Activated T-cell treated with anti-CD3 and anti-CD28 coated beads for 24 hours (primary cell): Measurements from ENCODE around the gene THBS4.
"Not testable (repeated sequence)": the region's sequence is repeated elsewhere in the genome, so short reads cannot be mapped to it uniquely, and the experiment has no call there.

ENCODE experiments used
- DNase-seq: peaks from one replicate; pipeline ENCODE4 v3.0.0-alpha.2; 2020; ENCODE audit warnings: low read depth

The THBS4 gene

DNA sequence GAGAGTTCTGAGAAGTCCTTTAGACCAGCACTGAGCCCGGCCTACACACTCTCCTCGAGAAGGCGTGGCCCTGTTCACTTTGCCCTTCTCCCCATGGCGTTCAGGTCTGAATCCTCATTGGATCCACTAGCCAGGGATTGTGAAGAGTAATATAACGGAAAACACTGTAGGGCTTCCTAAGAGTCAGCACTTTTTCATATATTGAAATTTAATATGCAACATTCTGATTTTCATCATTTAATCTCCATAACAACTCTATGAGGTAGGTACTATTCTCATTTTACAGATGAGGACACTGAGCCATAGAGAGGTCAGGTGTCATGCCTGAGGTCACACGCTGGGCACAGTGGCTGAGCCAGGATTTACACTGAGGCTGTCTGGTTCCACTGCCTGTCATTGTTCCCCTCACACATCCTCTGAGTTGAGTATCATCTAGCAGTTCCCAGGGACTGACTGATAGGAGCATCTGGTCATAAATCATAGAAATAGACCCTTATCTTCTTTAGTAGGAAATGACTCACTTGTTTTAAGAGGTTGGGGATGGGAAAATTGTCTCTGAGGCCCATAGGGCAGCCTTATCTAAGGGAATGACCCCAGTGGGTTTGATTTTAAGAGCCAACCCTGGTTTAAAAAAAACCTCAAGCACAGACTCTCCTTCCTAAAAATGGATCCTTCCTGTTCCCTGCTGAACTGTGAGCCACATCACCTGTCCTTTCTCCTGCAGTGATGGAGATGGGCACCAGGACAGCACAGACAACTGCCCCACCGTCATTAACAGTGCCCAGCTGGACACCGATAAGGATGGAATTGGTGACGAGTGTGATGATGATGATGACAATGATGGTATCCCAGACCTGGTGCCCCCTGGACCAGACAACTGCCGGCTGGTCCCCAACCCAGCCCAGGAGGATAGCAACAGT lies 41.2 kb downstream of the THBS4 start:
- no peak for DNase-seq

DNA sequence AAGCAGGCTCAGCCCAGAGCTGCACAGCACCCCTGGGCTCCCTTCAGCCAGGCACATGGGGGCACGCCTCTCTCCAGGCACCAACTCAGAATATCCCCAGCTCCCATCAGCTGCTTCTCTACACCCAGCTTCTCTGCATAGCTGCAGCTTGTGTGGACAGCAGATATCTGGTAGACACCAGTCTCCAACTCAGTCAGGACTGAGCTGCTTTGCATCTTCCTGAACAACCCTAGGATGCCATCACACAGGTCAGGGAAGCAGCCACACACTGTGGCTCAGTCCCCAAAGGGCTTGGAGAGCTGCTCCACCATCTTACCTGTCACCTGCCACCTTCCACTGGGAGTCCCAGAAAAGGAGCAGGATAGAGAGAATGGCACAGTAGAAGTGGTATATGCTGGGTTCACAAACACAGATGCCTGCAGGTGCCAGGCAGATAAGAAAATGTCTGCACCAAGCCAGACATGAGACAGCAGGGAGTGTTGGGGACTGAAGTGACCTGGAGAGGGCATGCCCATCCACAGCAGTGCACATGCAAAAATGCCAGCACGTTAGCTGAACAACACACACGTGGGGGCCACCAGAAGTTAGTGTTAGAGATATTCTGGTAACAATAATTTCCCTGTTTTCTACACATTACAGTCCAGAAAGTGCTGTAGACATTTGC lies 42.0 kb downstream of the THBS4 start:
- no peak for DNase-seq

DNA sequence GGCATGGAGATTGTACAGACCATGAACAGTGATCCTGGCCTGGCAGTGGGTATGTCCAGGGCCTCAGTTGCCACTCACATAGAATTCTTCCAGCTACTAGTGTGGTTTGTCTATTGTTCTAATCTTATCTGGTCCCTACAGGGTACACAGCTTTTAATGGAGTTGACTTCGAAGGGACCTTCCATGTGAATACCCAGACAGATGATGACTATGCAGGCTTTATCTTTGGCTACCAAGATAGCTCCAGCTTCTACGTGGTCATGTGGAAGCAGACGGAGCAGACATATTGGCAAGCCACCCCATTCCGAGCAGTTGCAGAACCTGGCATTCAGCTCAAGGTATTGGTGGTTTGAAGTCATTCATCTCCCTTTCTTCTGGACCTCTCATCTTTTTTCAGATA lies 43.8 kb downstream of the THBS4 start:
- no peak for DNase-seq

DNA sequence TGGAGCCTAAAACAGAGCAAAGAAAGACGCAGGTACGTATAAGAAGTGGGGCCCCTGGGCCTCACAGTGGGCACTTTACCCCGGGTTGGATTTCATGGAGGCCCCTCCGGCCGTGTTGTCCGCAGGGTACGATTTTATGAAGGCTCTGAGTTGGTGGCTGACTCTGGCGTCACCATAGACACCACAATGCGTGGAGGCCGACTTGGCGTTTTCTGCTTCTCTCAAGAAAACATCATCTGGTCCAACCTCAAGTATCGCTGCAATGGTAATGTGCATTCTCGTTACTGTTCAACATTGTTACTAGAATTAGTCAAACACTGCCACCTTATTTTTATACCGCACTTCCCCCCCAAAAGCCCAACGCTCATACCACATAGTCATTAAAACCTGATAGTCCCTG lies 47.1 kb downstream of the THBS4 start:
- DNase-seq = no peak

DNA sequence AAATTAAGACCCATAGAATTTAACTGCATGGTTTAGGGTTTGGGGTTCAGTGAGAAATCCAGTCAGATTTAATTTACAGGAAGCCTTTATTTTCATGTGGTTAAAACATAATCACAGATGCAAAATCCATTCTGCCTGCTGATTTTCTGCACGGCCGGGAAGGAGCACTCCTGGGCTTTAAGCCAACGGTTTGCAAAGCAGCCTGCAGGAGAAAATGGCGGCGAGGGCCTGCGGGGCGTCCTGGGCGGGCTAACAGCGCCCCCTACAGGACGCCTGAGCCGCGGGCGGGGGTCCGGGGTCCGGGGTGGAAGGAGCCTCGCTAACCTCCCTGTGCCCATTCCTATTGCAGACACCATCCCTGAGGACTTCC lies 47.6 kb downstream of the THBS4 start:
- DNase-seq = peak; percentile 42

DNA sequence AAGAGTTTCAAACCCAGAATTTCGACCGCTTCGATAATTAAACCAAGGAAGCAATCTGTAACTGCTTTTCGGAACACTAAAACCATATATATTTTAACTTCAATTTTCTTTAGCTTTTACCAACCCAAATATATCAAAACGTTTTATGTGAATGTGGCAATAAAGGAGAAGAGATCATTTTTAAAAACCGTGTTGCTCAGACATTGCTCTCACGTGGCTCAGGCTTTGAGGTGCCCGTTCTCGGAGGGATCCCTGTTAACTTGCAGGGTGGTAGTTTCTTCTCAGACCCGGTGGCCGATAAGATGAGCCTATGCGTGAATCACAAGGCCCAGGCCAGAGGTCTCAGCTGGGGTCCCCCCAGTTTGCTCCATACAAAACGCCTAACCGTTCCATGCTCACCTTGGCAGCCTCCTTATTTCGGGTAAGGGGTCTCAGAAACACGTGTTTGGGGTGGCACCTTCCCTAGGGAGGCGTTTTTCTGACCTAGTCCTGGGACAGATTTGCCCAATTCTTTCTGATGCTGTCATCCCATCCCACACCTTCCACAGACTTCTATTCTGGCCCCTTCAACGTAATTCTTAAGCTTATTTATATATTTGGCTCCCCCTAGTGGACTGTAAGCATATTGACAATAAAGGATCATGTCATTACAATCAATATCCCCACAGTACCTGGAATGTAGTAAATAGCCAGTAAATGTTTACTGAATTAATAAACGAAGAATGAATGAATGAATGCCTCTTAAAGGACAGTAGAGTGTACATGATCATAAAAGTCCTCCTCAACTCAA lies 48.1 kb downstream of the THBS4 start:
- peak; percentile 7 for DNase-seq

DNA sequence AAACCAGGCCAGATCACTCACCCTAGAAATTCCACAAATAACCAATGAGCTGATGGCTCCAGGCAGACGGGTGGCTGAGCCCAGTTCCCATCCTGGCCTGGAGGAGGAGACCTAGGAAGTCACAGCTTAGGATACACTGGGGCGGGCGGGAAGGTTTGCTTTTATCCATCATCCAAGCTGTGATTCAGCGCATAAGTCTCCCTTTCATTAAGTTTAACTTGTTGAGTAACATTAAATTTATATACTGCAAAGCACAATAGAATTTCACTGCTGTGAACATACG lies 55.7 kb downstream of the THBS4 start:
- DNase-seq = no peak

DNA sequence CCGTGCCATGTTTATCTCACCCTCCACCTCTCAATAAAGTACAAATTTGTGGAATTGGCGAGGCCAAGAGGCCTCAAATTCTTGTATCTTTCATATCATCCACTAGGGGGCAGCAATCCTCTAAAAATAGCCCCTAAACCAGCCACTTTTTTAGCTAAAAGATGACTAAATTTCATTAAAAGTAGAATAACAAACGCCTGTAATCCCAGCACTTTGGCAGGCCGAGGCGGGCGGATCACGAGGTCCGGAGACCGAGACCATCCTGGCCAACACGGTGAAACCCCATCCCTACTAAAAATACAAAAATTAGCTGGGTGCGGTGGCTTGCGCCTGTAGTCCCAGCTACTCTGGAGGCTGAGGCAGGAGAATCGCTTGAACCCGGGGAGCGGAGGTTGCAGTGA lies 56.6 kb downstream of the THBS4 start:
- peak; percentile 18 for DNase-seq

DNA sequence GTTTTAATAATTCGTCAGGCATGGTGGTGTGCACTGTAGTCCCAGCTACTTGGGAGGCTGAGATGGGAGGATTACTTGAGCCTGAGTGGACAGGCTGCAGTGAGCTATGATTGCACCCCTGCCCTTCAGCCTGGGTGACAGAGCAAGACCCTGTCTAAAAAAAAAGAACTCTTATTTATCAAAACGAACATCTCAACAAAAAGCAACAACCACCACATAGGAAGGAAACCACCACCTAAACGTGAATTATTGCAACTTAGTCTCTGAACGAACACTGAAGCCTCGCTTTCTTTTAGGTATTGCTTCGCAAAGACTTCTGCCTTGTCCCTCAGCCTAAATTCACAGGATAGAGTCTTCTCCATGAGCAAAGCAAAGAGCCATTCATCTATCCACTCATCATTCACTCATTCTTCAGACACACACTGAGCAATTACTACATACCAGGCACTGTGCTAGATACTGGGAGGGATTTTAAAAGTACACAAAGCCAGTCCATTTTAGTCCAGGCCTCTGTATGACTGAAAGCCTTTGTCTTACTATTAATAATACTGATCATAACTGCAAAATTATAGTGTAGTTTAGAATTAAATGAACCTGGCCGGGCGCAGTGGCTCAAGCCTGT lies 57.4 kb downstream of the THBS4 start:
- DNase-seq = no peak

DNA sequence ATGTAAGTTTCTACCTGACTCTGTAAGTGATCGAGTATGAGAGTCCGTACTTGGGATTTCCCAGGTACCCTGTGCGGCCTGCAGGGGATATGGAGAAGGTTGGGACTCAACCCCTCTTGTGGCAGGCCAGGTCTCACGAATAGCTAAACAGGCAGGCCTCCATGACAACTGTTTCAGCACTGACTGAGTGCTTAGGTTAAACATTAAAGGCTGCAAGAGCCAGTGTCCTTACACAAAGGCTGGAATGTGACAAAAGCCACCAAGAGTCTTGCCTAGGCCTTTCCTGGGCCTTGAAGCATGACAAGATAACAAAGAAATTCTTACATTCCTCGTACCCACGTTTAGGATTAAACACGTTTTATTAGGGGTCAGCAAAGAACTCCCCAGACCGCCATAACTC lies 58.6 kb downstream of the THBS4 start:
- DNase-seq = no peak

DNA sequence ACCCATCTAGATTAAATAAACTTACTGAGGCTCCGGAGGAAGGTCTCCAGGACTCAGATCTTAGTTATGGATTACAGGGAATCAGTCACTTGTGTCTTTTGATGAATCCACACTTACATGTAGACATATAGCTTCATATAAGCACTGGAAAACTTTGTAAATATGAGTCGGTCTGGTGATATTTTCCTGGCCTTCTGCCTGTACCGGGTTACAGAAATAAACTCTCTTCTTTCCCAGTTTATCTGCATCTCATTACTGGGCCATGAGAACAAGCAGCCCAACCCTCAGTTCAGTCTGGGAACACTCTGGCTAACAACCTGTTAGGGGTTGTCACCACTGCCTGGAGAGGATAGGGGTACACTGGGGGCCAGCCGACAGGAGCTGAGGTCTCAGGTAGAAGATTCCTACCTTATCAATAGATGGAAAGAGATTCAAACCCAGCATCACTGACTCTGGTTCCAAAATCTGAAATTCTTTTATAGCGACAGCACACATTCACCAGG lies 59.1 kb downstream of the THBS4 start:
- no peak for DNase-seq

DNA sequence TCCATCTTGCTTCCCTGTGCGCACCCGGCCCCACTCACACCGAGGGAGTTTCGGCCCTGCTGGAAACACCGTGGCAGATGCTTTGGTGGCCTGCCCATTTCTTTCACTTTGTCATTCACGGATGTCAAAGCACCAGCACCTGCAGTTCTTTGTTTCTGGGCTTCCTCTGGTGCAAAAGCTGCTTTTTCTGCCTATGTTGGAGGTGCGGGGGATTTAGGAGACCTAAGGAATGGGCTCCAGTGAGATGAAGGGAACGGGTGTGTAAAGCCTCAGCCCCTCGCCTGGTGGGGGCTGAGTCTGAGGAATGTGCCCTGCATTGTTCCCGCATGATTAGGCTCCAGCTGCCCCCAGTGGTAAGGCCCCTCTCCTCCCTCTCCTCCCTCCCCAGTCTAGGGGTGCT lies 62.3 kb downstream of the THBS4 start:
- no peak for DNase-seq

DNA sequence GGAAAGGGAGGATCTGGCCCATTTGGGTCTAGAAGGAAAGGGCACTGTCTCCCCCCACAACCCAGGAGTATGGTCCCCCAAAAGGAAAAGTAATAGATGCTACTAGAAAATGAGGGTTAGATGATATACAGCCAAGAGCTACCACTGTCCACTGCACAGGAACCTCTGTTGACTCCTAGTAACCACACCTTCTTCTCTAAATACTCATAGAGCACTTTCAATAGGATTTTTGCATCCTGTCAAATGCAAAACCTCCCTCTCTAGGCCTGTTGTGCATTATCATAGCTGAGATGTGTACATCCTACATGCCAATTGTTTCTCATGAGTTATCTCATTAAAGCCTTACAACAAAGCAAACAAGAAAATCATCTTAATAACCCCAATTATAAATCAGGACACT lies 66.8 kb downstream of the THBS4 start:
- no peak for DNase-seq

DNA sequence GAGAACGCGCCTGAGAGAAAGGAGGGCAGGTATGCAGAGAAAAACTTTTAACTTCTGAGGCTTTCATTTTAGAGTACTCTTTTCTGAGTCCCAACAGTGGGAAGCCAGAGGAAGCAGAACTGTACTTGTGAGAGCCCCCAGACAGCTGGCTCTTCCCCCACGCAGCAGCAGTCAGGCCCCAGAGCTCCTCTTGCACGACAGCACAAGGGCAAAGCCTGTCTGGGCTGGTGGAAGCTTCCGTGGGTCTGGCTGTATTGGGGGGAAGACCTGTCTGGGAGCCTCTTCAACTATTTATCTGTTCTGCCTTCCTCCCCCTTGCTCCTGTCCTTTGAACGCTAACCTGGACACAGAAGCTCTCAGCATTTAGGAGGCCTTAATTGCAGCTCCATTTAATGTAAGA lies 68.2 kb downstream of the THBS4 start:
- DNase-seq = no peak

DNA sequence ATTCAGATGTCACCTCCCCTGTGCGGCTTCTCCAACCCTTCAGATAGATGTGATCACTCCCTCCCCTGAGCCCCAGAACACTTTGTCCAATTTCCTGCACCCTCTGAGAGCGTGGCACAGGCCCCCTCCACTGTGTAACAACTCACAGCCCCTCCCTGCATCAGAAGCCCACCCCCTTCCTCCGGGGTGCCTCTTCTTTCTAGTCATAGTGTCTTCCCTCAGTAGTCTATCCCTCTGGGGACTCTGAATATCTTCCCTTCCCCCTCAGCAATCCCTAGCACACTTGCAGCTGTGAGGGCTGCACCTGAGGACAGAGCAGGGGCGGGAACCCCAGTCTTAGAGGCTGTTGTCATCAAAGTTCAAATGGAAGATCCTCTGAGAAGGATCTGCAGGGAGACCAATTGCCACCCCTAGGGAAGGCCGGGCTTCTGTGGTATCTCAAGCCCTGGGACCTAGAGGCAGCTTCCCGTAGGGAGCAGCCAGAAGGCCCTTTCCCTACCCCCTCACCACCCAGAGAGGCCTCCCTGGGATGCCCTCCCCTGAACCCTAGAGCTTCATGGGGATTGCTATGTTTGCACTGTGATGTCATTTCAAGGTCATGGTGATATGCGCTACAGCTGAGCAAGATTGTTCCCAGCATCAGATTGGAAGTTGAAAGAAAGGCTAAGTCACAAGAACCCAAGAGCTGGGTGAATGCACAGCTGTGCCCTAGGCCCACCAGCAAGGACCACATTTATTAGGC lies 70.7 kb downstream of the THBS4 start:
- DNase-seq = no peak

DNA sequence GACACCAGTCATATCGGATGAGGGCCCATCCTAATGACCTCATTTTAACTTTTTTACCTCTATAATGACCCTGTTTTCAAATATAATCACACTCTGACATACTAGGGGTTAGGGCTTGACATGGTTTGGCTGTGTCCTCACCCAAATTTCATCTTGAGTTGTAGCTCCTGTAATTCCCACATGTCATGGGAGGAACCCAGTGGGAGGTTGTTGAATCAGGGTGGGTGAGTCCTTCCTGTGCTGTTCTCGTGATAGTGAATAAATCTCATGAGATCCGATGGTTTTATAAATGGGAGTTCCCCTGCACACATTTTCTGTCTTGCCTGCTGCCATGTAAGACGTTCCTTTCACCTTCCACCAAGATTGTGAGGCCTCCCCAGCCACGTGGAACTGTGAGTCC lies 71.8 kb downstream of the THBS4 start:
- DNase-seq = no peak

DNA sequence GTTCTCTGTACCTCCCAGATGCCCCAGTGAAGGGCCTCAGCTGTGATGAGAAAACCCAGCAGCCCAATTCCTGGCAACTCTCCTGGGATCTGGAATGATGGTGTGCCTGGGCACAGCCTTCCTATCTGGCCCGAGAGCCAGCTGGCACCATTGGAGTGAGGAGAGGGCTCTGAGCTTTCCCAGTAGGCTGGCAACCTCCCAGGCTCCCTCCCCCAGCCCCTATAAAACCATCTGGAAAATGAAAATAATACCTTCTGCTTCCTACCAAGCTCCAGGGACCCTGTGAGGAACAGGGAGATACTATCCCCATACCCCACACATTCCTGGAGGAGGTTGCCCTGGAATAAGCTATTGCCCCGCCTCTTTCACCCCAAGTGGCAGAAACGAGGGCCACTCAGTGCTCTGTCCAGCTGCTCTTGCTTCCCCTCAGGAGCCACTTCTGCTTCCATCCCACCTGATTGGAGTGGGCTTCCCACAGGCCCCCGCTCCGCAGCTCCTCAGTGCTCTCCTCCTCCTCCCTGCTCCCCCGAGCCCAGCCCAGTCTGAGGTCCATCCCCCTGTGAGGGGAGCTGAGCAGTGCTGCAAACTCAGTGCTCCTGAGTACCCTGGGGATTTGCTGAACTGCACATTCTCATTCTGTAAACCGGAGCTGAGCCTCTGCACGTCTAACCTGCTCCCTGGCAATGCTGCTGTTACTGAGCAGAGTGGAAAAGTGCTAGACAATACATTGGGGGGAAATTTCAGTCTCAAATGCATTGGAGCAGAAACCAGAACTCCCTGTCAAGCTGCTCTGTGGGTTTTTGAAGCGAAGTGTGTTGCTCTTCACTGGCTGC lies 74.7 kb downstream of the THBS4 start:
- DNase-seq = no peak

DNA sequence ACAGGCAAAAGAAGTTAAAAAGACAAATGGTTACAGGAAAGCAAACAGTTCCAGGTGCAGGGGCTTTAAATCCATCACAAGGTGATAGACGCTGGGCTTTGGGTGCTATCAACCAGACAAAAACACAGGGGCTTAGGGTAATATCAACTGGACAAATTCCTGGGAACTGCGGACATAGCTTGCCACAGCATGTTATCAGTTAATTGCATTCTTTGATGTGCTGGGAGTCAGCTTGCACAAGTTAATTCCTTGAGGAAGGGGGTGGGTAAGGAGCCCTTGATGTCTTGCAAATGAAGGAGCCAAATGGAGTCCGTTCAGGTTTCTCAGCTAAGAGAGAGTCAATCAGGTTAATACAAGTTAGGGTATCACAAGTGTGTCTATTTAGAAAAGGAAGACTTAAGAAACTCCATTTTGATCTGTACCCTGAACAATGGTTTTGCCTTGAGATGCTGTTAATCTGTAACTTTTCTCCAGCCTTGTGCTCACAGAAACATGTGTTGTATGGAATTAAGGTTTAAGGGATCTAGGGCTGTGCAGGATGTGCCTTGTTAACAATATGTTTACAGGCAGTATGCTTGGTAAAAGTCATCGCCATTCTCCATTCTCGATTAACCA lies 76.3 kb downstream of the THBS4 start:
- DNase-seq = not testable (repeated sequence)

DNA sequence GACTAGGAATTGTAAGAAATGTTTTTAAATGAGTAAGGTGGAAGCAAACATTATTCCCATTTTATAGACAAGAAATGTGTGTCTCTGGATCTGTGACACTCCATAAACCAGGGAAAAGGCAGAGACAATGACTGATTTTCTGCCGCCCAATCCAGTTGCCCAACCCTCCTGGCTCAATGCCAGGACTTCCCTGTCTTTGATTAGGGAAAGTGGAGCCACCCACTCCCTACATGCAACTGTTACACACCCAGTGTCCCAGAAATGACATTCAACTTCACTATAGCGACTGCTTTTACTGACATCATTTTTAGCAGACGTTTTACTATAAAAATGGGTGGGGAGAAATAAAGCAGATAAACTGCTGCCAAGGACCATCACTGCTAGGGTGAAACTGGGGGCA lies 79.7 kb downstream of the THBS4 start:
- no peak for DNase-seq

DNA sequence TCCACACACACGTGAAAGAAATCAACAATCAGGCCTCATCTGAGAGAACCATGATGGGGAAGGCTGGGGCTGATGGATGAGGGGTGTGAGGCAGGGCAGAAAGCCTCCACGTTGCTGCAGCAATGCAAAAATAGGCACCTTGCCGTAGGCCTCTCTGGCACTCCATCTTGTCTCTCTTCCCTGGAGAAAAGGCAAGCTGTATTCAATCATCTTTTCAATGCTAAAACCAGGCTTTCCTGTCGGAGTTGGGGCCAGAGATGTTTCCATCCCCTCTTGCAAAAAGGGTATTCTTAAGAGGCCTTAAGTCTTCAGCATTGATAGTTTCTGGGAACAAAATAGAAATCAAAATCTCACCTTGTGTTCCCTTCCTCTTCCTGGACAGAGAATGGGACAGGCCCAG lies 80.9 kb downstream of the THBS4 start:
- no peak for DNase-seq
